Measurements from ENCODE around the gene CCDC185. TPM values are rescaled to one million over a fixed set of nuclear protein-coding genes. Genes with fewer than 3 reads are reported as not detected.

CCDC185 gene
- polyA plus RNA-seq, 3 donors = not detected

- H3K4me1 ChIP-seq (ENCODE audit: control insufficient read depth in 1 of 2, insufficient read depth in 2 of 2, low read length in 2 of 2) = no peaks in the 10 kb centered on the region
- intact Hi-C loops (cut with micrococcal nuclease) = no loop called here
- no peak overlapping the region for H3K4me3 Mint-ChIP-seq
These were observed 29.7 kb downstream of the CCDC185 start for GRCh38 chr1:223422911-223423310.

GRCh38 chr1:223423641-223424233, 30.5 kb downstream of the CCDC185 start:
- Mint-ChIP-seq H3K36me3 (no peaks in the 10 kb centered on the region), H3K4me1 (no peaks in the 10 kb centered on the region)

More at GRCh38 chr1:223422911-223423310, 29.7 kb downstream of the CCDC185 start:
- H3K4me2 ChIP-seq (replicated peaks; ENCODE audit: extremely low read depth, low read length, poor library complexity, severe bottlenecking) = no peak overlapping the region
- H3K27ac ChIP-seq (ENCODE audit: low read depth in 1 of 2, low read length in 2 of 2) = no peak overlapping the region
- Mint-ChIP-seq H3K36me3 (no peaks in the 10 kb centered on the region), H3K4me1 (no peaks in the 10 kb centered on the region), H3K27me3 (ENCODE audit: low read depth in 3 of 3) (peaks cover 7 to 16% (median 13%) of the 10 kb centered on the region in 3 donors), H3K9me3 (peaks cover 0 to 9% (median 0%) of the 10 kb centered on the region in 7 donors), H3K27ac (no peak overlapping the region)
- H2AFZ ChIP-seq (ENCODE audit: insufficient read depth, low read depth, low read length, poor library complexity, severe bottlenecking) = no peak overlapping the region
- no peaks in the 10 kb centered on the region for H3K9me3 ChIP-seq (replicated peaks in 1 of 2; ENCODE audit: control insufficient read depth in 1 of 2, insufficient read depth in 1 of 2, low read length in 2 of 2)
- H3K9ac ChIP-seq (ENCODE audit: insufficient read depth, low read length, poor library complexity, severe bottlenecking) = no peak overlapping the region
- H3K4me3 ChIP-seq (replicated peaks in 1 of 3; ENCODE audit: low read depth in 2 of 3, low read length in 3 of 3) = no peak overlapping the region
- DNase-seq = no peak
- H3K27me3 ChIP-seq (ENCODE audit: control insufficient read depth in 2 of 2, insufficient read depth in 2 of 2, low read length in 2 of 2) = no peaks in the 10 kb centered on the region
- no peak for TF ChIP-seq CTCF (IDR thresholded peaks at IDR 0.05)
- no CpG with 5 or more reads among the region's 1 CpG for WGBS (ENCODE audit: insufficient coverage)
- no peaks in the 10 kb centered on the region for H4K20me1 ChIP-seq (ENCODE audit: insufficient read depth, low read length)
- no peaks in the 10 kb centered on the region for H3K79me2 ChIP-seq (ENCODE audit: insufficient read depth, low read length)
- no peaks in the 10 kb centered on the region for H3K36me3 ChIP-seq (replicated peaks in 1 of 2; ENCODE audit: control insufficient read depth in 1 of 2, insufficient read depth in 2 of 2, low read length in 2 of 2)

More at GRCh38 chr1:223423641-223424233, 30.5 kb downstream of the CCDC185 start:
- peaks cover 7 to 14% (median 13%) of the 10 kb centered on the region in 3 donors for H3K27me3 Mint-ChIP-seq (ENCODE audit: low read depth in 3 of 3)
- no peak overlapping the region for H3K4me2 ChIP-seq (replicated peaks; ENCODE audit: extremely low read depth, low read length, poor library complexity, severe bottlenecking)
- no peak overlapping the region for H3K4me3 ChIP-seq (replicated peaks in 1 of 3; ENCODE audit: low read depth in 2 of 3, low read length in 3 of 3)
- H3K9me3 Mint-ChIP-seq = peaks cover 0 to 12% (median 5%) of the 10 kb centered on the region in 7 donors
- no peak overlapping the region for H3K27ac ChIP-seq (ENCODE audit: low read depth in 1 of 2, low read length in 2 of 2)
- H3K4me1 ChIP-seq (ENCODE audit: control insufficient read depth in 1 of 2, insufficient read depth in 2 of 2, low read length in 2 of 2) = no peaks in the 10 kb centered on the region
- TF ChIP-seq CTCF (IDR thresholded peaks at IDR 0.05) = no peak
- no peak overlapping the region for H3K4me3 Mint-ChIP-seq
- no peaks in the 10 kb centered on the region for H3K9me3 ChIP-seq (replicated peaks in 1 of 2; ENCODE audit: control insufficient read depth in 1 of 2, insufficient read depth in 1 of 2, low read length in 2 of 2)
- H3K9ac ChIP-seq (ENCODE audit: insufficient read depth, low read length, poor library complexity, severe bottlenecking) = no peak overlapping the region
- WGBS (ENCODE audit: insufficient coverage) = no CpG with 5 or more reads among the region's 4 CpGs
- H3K27me3 ChIP-seq (ENCODE audit: control insufficient read depth in 2 of 2, insufficient read depth in 2 of 2, low read length in 2 of 2) = no peaks in the 10 kb centered on the region
- no peak for DNase-seq
- H3K36me3 ChIP-seq (replicated peaks in 1 of 2; ENCODE audit: control insufficient read depth in 1 of 2, insufficient read depth in 2 of 2, low read length in 2 of 2) = no peaks in the 10 kb centered on the region
- intact Hi-C loops (cut with micrococcal nuclease) = no loop called here
- H4K20me1 ChIP-seq (ENCODE audit: insufficient read depth, low read length) = no peaks in the 10 kb centered on the region
- no peak overlapping the region for H3K27ac Mint-ChIP-seq
- H3K79me2 ChIP-seq (ENCODE audit: insufficient read depth, low read length) = no peaks in the 10 kb centered on the region
- H2AFZ ChIP-seq (ENCODE audit: insufficient read depth, low read depth, low read length, poor library complexity, severe bottlenecking) = no peak overlapping the region

Measured in CD14-positive monocyte (primary cell).